SK-N-SH treated with all-trans-retinoic acid at 6 μM for 48 hours (cell line): ENCODE data around the gene CBX8.

Experiments used
- ATAC-seq: fragments of 200-7000 bp; cut with Tn5 transposase; 3 replicates; pipeline ENCODE4 v1.9.1; 2020; ENCODE audit warnings: mild to moderate bottlenecking, moderate library complexity
- ARNTL ChIP-seq: fragments of 450-650 bp; formaldehyde crosslinking; IDR thresholded peaks from 2 replicates; pipeline ENCODE4 v1.5.0; 2020; ENCODE audit warnings: low read depth, mild to moderate bottlenecking, moderate library complexity, borderline replicate concordance
- BACH2 ChIP-seq: fragments of 250-450 bp; sonication (Bioruptor Pico); IDR thresholded peaks from 2 replicates; pipeline ENCODE4 v1.9.0; 2021; ENCODE audit warnings: mild to moderate bottlenecking, borderline replicate concordance
- CSDC2 ChIP-seq: fragments of 250-450 bp; sonication (Bioruptor Pico); IDR thresholded peaks from 2 replicates; pipeline ENCODE4 v1.5.0; 2020; ENCODE audit warnings: mild to moderate bottlenecking, moderate library complexity
- GLIS3 ChIP-seq: fragments of 250-450 bp; sonication (Bioruptor Pico); IDR thresholded peaks from 2 replicates; pipeline ENCODE4 v1.5.0; 2020; ENCODE audit warnings: mild to moderate bottlenecking, moderate library complexity
- ISL1 ChIP-seq: fragments of 250-450 bp; sonication (Bioruptor Pico); IDR thresholded peaks from 2 replicates; pipeline ENCODE4 v2.1.2; 2022; ENCODE audit warnings: mild to moderate bottlenecking, moderate library complexity
- OSR1 ChIP-seq: fragments of 250-450 bp; sonication (Bioruptor Pico); IDR thresholded peaks from 2 replicates; pipeline ENCODE4 v1.8.0; 2022; ENCODE audit warnings: moderate library complexity, mild to moderate bottlenecking, inconsistent platforms
- PPARA ChIP-seq: fragments of 250-450 bp; sonication (Bioruptor Pico); IDR thresholded peaks from 2 replicates; pipeline ENCODE4 v1.5.0; 2020; ENCODE audit warnings: mild to moderate bottlenecking, borderline replicate concordance
- RARB ChIP-seq: fragments of 250-450 bp; sonication (Bioruptor Pico); IDR thresholded peaks from 2 replicates; pipeline ENCODE4 v1.8.0; 2021; ENCODE audit warnings: mild to moderate bottlenecking, moderate library complexity
- TCF4 ChIP-seq: fragments of 250-450 bp; sonication (Bioruptor Pico); IDR thresholded peaks from 2 replicates; pipeline ENCODE4 v1.8.0; 2021; ENCODE audit warnings: mild to moderate bottlenecking, moderate library complexity, borderline replicate concordance
- TOX ChIP-seq: fragments of 250-450 bp; sonication (Bioruptor Pico); IDR thresholded peaks from 2 replicates; pipeline ENCODE4 v1.8.0; 2021; ENCODE audit warnings: mild to moderate bottlenecking, moderate library complexity, borderline replicate concordance
- ZFP3 ChIP-seq: fragments of 250-450 bp; sonication (Bioruptor Pico); IDR thresholded peaks from 2 replicates; pipeline ENCODE4 v1.5.0; 2020; ENCODE audit warnings: mild to moderate bottlenecking, moderate library complexity
- ZFP30 ChIP-seq: fragments of 450-650 bp; formaldehyde crosslinking; IDR thresholded peaks from 2 replicates; pipeline ENCODE4 v1.5.0; 2022; ENCODE audit warnings: mild to moderate bottlenecking, moderate library complexity
- ZNF565 ChIP-seq: fragments of 450-650 bp; formaldehyde crosslinking; conservative IDR thresholded peaks from 2 replicates; pipeline ENCODE4 v1.5.0; 2020; ENCODE audit warnings: low read depth, mild to moderate bottlenecking, moderate library complexity
- ZNF70 ChIP-seq: fragments of 450-650 bp; formaldehyde crosslinking; IDR thresholded peaks from 2 replicates; pipeline ENCODE4 v1.5.0; 2020; ENCODE audit warnings: mild to moderate bottlenecking, moderate library complexity
- ZNF8 ChIP-seq: fragments of 450-650 bp; formaldehyde crosslinking; IDR thresholded peaks from 2 replicates; pipeline ENCODE4 v1.5.0; 2020; ENCODE audit warnings: mild to moderate bottlenecking, moderate library complexity
- TF ChIP-seq, protein P1 (sequence below): fragments of 250-450 bp; sonication (Bioruptor Pico); IDR thresholded peaks from 2 replicates; pipeline ENCODE4 v1.8.0; 2021; ENCODE audit warnings: low read depth, mild to moderate bottlenecking, moderate library complexity, borderline replicate concordance
- TF ChIP-seq, protein P2 (sequence below): fragments of 250-450 bp; sonication (Bioruptor Pico); IDR thresholded peaks from 2 replicates; pipeline ENCODE4 v1.5.1; 2020; ENCODE audit warnings: low read depth, mild to moderate bottlenecking, moderate library complexity
- TF ChIP-seq, protein P3 (sequence below): fragments of 250-450 bp; sonication (Bioruptor Pico); IDR thresholded peaks from 2 replicates; pipeline ENCODE4 v1.5.1; 2021; ENCODE audit warnings: mild to moderate bottlenecking, moderate library complexity

The CBX8 gene

DNA sequence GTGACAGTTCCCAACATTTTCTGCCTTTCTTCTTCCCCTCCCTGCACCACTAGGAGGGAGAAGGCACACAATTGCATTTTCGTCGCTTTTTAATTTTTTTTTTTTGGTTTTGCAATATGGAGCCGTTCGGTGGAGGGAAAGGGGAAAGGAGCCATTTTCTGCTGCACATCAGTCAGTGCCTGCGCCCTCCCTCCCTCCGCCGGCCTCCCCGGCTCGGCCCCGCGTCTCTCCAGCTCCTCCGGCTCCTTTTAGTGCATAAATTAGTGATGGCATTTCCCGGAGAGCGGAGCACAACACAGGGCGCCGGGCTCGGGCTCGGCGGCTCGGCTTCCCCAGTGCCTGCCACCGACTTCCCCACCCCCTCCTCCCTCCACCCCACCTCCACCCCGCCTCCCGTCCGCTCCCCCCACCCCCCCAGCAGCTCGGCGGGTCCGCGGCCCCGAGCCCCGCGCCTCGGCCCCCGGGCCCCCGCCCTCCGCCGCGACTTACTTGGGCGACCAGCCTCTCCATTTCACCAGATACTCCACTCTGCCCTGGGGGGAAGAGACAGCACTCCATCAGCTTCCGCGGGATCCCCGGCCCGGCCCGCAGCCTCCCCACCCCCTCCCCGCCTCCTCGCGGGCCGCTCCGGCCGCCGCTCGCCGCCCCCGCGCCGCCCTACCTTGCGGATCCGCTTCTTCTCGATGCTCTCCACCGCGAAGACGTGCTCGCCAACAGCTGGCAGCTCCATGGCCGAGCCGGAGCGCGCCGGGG, 41.8 kb upstream of the CBX8 start:
- TF ChIP-seq ARNTL (CRISPR knock-in tag) (no peak), ZFP3 (CRISPR knock-in tag) (no peak), PPARA (CRISPR knock-in tag) (no peak), ZNF8 (CRISPR knock-in tag) (no peak), GLIS3 (CRISPR knock-in tag) (no peak), ZNF70 (no peak), TCF4 (no peak)
- TF ChIP-seq, protein P1, sequence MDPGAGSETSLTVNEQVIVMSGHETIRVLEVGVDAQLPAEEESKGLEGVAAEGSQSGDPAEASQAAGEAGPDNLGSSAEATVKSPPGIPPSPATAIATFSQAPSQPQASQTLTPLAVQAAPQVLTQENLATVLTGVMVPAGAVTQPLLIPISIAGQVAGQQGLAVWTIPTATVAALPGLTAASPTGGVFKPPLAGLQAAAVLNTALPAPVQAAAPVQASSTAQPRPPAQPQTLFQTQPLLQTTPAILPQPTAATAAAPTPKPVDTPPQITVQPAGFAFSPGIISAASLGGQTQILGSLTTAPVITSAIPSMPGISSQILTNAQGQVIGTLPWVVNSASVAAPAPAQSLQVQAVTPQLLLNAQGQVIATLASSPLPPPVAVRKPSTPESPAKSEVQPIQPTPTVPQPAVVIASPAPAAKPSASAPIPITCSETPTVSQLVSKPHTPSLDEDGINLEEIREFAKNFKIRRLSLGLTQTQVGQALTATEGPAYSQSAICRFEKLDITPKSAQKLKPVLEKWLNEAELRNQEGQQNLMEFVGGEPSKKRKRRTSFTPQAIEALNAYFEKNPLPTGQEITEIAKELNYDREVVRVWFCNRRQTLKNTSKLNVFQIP (CRISPR knock-in tag) = no peak
- TF ChIP-seq, all 23 proteins: peak for 0
- peak; percentile 37 for ATAC-seq

DNA sequence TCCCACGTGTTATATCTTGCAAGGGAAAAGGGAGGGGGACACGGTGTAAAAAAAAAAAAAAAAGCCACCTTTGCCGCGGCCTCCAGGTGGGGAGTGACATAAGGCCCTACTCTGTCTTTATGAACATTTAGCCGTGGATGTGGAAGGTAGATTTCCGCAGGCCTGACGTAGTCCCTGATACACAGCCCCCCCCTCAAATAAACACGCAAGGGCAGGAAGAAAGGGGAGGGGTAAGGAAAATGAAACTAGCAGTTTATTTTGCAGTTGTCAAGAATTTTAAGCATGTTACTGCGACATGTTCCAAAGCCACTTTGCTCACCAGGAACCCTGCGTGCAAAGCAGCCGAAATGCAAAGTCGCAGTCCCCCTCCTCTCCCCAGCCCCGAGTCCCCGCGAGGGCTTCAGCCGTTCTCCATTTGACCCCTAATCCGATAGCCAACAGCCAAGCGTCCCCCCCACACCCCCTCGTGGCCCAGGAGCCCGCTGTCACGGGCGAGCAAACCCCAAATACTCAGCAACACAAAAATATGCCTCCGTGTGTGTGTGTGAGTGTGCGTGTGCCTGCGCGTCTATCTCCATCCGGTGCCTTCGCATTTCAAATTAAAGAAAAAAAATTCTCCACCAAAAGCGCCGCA, 41.1 kb upstream of the CBX8 start:
- TF ChIP-seq ISL1 = no peak
- TF ChIP-seq, protein P2, sequence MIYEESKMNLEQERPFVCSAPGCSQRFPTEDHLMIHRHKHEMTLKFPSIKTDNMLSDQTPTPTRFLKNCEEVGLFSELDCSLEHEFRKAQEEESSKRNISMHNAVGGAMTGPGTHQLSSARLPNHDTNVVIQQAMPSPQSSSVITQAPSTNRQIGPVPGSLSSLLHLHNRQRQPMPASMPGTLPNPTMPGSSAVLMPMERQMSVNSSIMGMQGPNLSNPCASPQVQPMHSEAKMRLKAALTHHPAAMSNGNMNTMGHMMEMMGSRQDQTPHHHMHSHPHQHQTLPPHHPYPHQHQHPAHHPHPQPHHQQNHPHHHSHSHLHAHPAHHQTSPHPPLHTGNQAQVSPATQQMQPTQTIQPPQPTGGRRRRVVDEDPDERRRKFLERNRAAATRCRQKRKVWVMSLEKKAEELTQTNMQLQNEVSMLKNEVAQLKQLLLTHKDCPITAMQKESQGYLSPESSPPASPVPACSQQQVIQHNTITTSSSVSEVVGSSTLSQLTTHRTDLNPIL (CRISPR knock-in tag) = no peak
- TF ChIP-seq ZFP3 (CRISPR knock-in tag) = no peak
- TF ChIP-seq OSR1 (CRISPR knock-in tag) = no peak
- no peak for TF ChIP-seq ZNF8 (CRISPR knock-in tag)
- no peak for TF ChIP-seq ARNTL (CRISPR knock-in tag)
- peak; percentile 2 for ATAC-seq

DNA sequence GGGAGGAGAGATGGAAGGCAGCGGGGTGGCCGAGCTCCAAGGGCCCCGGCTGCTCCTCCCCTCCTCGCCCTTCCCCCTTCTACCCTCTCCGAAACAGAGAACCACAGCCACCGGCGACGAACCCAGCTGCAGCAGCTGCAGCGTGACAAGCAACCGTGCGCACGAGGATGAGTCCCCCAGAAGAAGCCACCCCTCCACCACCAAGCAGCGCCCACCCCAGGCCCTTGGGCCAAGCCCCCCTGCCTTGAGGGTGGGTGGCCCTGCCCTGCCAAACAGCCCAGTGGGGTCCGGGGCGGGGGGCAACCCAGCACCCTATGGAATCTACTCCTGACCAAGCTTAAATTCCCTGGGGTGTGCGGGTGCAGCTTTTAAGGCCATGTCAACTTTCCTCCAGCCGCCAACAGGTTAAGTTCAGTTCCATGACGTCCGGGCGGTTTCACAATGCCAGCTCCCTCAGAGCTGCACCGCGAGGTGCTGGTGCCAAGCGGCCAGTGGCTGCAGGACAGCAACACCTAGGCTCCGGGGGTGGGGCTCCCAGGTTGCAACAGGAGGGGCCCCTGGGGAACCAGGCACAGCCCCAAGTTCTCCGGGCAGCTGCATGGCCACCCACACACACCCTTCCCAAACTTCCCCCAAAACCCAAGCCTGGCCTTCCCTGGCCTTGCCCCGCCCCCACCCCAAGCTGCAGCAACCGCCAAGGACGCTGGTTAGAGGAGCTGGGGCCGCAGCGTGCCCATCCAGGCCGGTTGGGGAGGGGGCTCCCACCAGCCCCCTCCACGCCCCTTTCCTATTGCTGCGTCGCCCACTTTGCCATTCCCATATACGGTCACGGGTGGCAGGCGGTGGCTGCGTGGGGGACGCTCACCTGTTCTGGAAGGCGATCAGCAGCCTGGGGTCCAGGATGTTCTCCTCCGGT, 40.4 kb upstream of the CBX8 start:
- ATAC-seq = no peak
- TF ChIP-seq ARNTL (CRISPR knock-in tag) = no peak
- TF ChIP-seq BACH2 (CRISPR knock-in tag) = no peak
- no peak for TF ChIP-seq TCF4
- TF ChIP-seq, protein P3, sequence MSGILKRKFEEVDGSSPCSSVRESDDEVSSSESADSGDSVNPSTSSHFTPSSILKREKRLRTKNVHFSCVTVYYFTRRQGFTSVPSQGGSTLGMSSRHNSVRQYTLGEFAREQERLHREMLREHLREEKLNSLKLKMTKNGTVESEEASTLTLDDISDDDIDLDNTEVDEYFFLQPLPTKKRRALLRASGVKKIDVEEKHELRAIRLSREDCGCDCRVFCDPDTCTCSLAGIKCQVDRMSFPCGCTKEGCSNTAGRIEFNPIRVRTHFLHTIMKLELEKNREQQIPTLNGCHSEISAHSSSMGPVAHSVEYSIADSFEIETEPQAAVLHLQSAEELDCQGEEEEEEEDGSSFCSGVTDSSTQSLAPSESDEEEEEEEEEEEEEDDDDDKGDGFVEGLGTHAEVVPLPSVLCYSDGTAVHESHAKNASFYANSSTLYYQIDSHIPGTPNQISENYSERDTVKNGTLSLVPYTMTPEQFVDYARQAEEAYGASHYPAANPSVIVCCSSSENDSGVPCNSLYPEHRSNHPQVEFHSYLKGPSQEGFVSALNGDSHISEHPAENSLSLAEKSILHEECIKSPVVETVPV (CRISPR knock-in tag) = no peak

DNA sequence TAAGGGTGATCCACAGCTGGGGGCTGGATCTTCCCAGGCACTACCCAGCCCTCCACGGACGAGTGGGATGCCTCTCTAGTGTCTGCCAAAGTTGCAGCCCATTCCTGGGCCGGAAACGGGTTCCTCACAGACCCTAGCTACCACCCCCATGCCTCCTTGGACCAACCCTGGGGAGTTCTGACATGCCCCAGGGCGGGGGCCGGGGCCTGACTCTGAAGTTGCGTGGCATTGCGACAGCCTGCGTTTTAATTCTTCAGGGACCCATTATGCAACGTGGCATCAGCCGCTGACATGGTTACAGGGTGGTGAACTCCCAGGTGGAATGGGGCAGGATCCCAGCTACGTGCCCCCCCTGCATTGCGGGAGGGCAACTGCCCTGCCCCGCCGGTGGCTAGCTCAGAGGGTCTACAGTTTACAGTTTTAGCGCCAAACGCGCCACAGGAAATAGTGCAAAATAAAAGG, 39.7 kb upstream of the CBX8 start:
- TF ChIP-seq ISL1 = no peak
- no peak for ATAC-seq

DNA sequence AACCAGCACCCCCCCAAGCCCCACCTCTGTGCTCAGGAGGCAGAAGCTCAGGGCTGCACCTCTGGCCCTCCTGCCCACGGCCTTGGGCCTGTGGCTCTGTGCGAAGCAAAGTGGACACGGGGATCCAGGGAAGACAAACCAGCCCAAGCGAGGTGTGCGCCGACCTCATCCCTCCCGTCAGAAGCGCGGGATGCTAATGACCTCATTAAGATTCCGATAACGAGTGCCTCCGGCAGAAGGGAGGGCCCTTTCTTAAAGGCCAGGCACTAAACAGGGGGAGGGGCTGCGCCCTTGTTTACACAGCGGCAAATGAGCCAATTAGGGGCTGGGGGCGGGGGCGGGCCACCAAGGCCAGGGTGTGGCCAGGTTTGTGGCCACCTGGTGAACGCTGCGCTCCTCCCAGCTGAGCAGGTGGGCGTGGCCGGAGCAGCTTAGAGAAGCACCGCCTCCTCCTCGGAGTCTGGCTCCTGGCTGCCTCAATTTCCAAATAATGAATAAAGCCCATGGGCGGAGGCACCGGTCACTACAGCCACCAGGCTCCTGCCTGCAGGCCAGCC, 39.2 kb upstream of the CBX8 start:
- no peak for ATAC-seq
- no peak for TF ChIP-seq CSDC2
- TF ChIP-seq, all 23 proteins: peak for 0

DNA sequence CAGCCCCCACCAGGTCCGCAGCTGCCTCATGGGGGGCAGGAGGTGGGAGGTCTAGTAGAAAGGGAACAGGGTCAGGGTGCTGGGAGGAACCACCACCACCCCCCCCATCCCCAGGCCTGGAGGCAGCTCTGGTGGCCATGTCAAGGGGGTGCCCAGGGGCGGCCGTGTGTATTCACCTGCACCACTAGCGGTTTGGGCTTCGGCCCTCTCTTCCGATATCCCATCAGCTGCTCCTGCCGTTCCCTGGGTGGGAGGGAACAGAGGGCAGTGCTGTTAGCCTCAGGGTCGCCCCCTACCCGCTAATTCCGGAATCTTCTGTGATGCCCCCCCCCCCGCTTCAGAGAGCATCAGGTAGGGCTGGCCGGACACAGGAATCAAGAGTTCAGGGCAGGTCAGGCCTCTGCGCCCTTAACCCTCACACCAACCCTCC, 38.6 kb upstream of the CBX8 start:
- no peak for ATAC-seq
- TF ChIP-seq ZNF565 (CRISPR knock-in tag) (no peak), ZFP30 (CRISPR knock-in tag) (no peak), TOX (no peak), GLIS3 (CRISPR knock-in tag) (no peak), OSR1 (CRISPR knock-in tag) (no peak), TCF4 (no peak), BACH2 (CRISPR knock-in tag) (no peak), ARNTL (CRISPR knock-in tag) (no peak), PPARA (CRISPR knock-in tag) (no peak), RARB (no peak), ZNF8 (CRISPR knock-in tag) (no peak), CSDC2 (no peak), ISL1 (no peak)
- TF ChIP-seq, protein P3 (CRISPR knock-in tag) = no peak
- TF ChIP-seq, protein P1 (CRISPR knock-in tag) = no peak
- TF ChIP-seq, protein P2 (CRISPR knock-in tag) = no peak
